Activated CD4-positive, alpha-beta T cell treated with anti-CD3 and anti-CD28 coated beads for 48 hours (primary cell): ENCODE results near the gene ZNF775.

Source experiments
- DNase-seq: peaks from one replicate; pipeline ENCODE4 v3.0.0-alpha.2; 2020

Gene ZNF775

DNA sequence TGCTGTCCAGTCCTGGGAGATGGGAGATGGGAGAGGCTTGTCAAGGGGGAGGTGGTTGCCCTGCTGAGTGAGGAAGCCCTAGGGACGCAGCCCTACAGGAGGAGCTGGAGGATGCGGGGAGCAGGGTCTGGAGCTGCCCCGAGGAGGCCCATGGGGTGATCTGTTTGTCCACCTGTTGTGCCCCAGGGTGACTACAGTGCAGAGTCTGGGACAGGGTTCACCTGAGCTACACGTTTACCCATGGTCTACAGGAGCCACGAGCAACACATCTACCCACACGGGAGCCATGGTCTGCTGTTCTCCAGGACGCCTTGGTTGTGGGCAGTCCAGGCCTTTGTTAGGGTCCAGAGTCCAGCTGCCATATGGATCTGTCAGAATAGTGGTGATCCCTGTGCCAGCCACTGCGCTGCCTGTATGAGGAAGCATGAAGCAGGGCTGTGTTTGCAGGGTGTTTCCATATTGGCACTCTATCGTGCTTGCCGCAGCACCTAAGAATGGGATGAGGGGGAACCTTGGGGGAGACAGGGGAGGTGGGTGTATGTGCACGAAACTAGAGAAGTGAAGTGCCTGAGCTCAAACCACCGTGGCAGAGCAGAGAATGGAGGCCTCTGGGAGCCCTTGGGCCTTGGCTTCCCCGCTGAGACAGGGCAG is 23.7 kb downstream of the ZNF775 start:
- no peak for DNase-seq

GRCh38 chr7:150403376-150404171 is 24.4 kb downstream of the ZNF775 start:
- DNase-seq = no peak

DNA sequence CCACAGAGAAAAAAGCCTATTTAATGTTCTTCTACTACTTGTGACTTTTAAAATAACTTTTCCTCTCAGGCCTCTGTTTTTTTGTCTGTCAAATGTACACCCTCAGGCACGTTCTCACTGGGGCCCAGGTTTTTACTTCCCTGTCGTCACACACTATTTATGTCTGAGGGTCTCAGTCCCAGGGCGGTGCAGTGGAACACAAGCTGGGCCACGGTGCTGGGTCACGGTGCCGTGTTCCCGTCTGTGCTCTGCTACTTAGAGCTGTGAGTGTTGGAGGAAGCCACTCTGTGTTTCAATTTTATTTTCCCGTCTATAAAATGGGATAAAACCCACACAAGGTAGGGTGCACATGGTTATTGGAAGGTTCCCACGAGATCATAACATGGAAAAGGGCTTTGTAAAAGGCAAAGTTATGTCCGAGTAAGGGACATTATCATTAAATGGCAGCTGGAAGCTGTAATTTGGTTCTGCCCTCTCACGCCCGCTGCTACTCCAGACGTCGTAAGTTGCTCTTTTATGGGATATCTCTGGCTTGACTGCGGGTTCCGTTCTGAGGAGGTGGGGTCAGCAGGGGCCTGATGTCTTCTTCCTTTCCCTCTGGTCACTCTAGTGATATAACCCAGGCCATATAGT is 25.2 kb downstream of the ZNF775 start:
- DNase-seq = no peak

DNA sequence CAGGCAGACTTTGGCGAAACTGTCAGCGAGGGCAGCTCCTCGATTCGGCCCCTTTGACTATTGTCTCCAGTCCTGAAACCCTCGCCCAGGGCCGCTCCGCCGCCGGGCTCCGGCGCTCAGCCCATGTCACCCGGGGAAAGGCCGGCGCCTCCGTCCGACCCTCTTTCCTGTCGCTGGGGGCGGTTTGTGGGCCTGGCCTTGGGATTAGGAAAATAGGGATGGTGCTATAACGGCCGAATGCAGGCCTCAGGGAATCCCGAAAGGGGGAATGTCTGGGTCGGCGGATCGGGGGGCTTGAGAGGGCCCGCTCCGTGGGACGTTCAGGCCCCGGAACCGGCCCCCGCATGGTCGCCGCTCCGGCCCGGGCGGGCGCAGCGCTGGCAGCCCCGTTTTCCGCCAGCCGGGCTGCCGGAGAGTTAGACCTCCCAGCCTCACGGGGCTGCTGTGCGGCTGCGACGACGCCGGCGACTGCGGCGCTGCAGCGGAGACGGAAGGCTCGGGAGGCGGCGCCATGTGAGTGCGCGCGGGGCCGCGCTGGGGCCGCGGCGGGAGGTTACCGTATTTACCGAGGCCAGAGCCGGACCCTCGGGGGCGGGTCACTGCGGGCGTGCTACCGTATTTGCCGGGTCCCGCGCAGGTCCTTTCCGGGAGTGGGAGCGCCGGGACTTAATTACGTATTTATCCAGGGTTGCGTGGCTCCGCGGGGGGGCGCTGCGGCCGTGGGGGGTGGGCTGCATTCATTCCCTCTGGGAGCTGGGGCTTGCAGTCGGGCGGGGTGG is 25.9 kb downstream of the ZNF775 start:
- DNase-seq = peak; percentile 84

DNA sequence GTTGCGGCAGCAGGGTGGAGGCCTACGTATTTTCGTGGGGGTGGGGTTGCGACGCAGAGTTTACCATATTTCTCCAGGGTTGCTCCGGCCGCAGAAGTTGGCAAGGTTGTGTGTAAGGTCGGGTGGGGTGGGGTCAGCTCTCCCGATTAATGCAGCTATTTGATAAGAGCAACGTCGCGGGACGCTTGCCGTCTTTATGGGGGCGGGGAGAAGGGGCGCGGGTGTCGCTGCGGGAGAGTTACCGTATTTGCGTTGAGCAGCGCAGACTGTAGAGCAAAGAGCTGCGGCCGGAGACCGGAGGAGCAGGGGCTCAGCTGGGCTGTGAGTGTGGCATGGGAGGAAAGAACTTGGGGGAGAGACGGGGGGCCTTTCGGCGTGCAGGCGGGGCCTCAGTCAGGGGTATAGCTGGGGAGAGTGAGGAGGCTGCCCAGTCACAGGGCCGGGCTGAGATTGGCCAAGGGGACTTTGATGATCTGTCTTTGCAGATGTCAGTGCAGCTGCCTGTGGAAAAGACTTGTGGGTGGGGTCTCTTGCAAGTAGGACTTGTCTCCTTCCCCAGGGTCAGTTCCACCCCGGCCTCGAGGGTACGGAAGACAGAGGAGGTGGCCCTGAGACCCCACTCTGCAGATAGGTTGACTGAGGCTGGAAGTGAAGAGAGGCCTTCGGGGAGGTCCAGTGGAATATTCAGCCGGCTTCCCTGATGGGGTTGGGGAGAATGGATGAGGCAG is 26.6 kb downstream of the ZNF775 start:
- peak; percentile 59 for DNase-seq

GRCh38 chr7:150406312-150406566 is 27.1 kb downstream of the ZNF775 start:
- DNase-seq = no peak

GRCh38 chr7:150406567-150407421 is 27.7 kb downstream of the ZNF775 start:
- peak; percentile 58 for DNase-seq

DNA sequence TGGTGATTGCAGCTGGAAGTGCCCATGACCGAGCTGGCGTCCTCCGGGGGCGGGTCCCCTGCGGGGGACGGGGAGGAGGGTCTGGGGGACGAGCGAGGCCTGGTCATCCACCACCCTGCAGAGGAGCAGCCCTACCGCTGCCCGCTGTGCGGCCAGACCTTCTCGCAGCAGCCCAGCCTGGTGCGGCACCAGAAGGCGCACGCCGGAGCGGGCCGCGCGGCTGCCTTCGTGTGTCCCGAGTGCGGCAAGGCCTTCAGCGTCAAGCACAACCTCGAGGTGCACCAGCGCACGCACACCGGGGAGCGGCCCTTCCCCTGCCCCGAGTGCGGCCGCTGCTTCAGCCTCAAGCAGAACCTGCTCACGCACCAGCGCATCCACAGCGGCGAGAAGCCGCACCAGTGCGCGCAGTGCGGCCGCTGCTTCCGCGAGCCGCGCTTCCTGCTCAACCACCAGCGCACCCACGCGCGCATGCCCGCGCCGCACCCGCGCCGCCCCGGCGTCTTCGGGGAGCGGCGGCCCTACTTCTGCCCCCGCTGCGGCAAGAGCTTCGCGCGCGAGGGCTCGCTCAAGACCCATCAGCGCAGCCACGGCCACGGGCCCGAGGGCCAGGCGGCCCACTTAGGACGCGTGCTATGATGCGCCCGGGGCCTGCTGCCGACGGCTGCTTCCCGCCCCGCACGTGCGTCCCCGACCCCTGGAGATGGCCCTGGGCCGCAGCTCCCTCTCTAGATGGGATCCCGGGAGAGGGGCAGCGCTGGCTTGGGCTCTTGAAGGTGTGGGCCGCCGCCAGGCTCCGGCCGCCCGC is 28.7 kb downstream of the ZNF775 start:
- DNase-seq = no peak

DNA sequence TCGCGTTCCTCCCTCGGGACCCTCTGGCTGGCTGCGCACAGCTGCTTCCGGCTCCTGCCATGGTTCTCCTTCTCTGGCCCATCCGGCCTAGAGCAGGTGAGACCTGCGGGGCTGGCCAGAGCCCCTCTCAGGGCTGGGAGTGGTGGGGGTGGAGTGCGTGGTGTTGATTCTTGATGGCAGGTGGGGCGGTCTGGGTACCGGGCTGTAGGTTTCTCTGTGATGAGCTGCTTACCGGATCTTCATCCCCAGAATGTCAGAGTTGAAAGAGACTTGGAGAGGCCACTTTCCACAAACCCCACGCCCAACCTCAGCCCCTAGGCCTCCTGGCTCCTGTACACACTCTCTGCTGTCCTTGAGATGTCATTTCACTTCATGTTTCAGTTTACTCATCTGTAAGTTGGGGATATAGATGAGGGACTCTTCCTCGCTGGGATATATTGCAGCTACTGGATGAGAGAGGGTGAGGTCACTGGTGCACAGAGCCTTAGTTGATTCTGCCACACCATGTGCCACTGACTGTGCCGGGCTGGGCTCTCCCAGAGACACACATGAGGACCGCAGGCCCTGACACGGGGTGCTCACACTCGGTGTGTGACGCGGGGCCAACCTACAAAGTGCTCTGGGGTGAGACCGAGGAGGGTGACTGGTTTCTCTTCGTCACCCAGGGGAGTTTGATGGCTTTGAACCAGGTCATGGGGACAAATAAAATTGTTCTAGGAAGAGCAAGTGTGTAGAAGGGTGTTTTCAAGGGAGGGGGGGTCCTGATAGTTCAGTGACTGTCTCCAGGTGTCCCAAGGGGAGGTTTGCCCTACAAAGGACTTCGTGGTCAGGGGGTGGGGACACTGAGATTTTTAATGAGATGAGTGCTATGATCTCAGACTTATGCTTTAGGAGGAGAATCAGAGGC is 29.5 kb downstream of the ZNF775 start:
- DNase-seq = no peak

DNA sequence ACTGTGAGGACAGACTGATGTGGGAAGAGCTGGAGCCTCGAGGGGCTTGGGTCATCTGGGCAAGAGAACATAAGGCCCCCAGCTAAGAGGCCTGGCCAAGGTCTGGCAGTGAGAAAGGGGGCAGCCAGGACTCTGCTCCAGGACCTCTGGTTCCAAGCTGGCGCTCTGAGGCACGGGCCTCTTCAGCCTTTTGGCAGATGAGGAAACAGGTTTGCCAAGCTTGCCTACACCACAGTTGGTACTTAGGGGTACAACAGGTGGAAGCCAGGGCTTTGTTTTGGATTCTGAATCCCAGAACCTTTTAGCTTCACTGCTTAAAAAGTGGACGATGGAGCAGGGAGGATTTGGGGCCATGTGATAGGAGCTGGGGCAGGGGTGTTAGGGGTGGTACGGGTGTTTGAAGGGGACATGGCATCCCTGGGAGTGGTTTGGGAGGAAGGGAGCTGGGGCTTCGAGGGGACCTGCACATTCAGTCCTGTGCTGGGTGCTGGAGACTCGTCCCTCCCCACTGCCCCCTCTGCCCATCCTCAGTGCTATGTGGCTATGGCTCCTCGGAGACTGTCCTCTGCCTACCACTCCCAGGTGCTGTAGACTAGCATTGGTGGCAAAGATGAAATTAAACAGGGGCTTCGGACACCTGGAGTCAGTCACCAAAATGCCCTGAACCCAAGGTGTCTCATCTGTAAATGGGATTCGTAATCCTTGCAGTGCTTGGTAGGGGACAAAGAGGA is 30.3 kb downstream of the ZNF775 start:
- no peak for DNase-seq

DNA sequence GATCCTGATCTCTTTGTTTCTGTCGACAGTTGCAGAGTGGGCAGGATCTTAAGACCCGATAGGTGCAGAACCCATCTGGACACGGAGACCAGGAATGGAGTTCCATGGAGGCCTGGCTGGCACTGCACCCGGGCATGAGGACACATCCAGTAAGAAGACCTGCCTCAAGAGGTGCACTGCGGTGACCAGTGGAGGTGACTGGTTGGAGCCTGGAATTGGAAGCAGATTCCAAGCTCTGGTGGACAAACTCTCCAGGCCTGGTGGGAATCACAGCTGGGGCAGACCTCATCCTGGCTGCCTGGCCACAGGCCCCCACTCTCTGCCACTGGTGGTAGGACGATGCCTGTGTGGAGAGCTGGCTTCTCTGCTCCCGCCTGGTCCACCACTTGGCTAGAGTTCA is 31.0 kb downstream of the ZNF775 start:
- no peak for DNase-seq

GRCh38 chr7:150410680-150411346 is 31.7 kb downstream of the ZNF775 start:
- DNase-seq = no peak

DNA sequence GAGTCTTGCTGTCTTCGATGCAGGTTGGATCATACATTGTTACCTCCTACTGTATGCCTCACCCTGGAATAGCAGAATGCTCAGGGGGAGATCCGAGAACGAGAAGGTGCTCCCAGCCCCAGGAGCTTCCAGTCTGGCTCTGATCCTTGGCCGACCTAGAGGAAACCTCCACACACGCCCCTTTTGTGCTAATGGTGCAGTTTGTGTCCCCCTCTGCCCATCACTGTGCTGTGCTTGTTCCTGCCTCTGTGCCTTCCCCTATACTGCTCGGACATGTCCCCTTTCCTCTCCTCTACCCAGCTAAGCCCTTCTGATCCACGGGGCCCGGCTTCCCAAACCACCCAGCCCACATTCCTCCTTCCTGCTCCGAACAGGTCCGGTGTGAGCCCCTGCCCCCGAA is 32.5 kb downstream of the ZNF775 start:
- no peak for DNase-seq

DNA sequence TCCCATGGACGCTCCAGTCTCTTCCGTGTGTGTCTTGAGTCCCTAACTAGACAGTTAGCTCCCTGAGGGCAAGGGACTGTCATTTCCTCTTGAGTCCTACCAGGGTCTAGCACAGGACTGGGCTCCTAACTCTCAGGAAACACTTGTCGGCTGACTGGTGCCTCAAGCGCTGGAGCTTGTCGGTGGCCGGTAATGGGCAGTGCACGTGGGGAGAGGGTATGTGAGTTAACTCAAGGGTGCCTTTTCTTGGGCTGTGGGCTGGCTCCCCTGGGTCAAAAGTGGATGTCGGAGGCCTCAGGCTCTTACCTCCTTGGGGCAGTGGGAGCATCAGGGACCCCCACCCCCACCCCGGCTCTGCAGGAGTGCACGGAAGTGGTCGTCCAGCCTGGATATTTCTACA is 32.9 kb downstream of the ZNF775 start:
- DNase-seq = no peak

- no peak for DNase-seq
These were observed 33.7 kb downstream of the ZNF775 start for GRCh38 chr7:150412518-150413488.

DNA sequence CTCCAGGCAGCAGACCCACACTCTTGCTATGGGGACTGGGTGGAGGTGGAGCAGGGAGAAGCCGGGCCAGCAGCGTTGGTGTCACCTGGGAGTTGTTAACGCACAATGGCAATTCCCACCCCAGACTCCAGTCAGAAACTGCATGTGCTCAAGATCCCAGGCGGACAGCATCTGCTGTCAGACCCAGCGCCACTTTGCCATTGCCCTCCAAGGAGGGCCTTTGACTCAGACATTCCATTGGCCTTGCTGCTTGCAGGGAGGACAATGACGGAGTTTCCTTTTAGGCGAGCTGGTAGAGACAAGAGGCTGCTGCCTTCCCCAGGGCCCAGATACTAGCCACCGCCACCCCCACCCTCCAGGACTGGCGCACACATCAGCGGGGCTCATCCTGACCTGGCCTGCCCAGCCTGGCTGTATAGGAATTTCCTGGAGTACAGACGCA is 34.5 kb downstream of the ZNF775 start:
- DNase-seq = no peak
